OCI-LY1 (cell line): ENCODE results near the gene CXCL12.

Source experiments
- H2AFZ ChIP-seq: fragments of 200-600 bp; sonication (generic), shearing (Covaris generic); 2 replicates; pipeline ENCODE4 v1.6.0; 2014; ENCODE audit warnings: antibody characterized with exemption, mild to moderate bottlenecking, low read length
- H3F3A ChIP-seq: fragments of 200-600 bp; sonication (generic), shearing (Covaris generic); 2 replicates; pipeline ENCODE4 v1.6.0; 2014; ENCODE audit warnings: mild to moderate bottlenecking, antibody characterized with exemption, low read length, moderate library complexity; ENCODE audit not compliant: insufficient read depth
- H3K27ac ChIP-seq: fragments of 200-600 bp; sonication (generic); 2 replicates; pipeline ENCODE4 v1.5.1; 2014; ENCODE audit warnings: low read length, mixed run types, mild to moderate bottlenecking, low read depth; ENCODE audit not compliant: poor library complexity, severe bottlenecking
- H3K27me3 ChIP-seq: fragments of 200-600 bp; sonication (generic); 2 replicates; pipeline ENCODE4 v1.6.0; 2014; ENCODE audit warnings: antibody characterized with exemption, mild to moderate bottlenecking, low read length, moderate library complexity; ENCODE audit not compliant: insufficient read depth
- H3K36me3 ChIP-seq: fragments of 200-600 bp; sonication (generic); 2 replicates; pipeline ENCODE4 v1.6.1; 2014; ENCODE audit warnings: mild to moderate bottlenecking, antibody characterized with exemption, low read length, moderate library complexity, mixed read lengths; ENCODE audit not compliant: insufficient read depth
- H3K4me1 ChIP-seq: fragments of 200-600 bp; sonication (generic); 2 replicates; pipeline ENCODE4 v1.5.1; 2014; ENCODE audit warnings: mild to moderate bottlenecking, low read length, moderate library complexity; ENCODE audit not compliant: insufficient read depth, severe bottlenecking
- H3K4me2 ChIP-seq: fragments of 200-600 bp; sonication (generic), shearing (Covaris generic); 2 replicates; pipeline ENCODE4 v1.6.1; 2014; ENCODE audit warnings: low read length
- H3K4me3 ChIP-seq: fragments of 200-600 bp; sonication (generic); 2 replicates; pipeline ENCODE4 v1.5.1; 2014; ENCODE audit warnings: low read length, low read depth, mild to moderate bottlenecking, mixed read lengths; ENCODE audit not compliant: poor library complexity, severe bottlenecking
- H3K79me2 ChIP-seq: fragments of 200-600 bp; shearing (Covaris generic); 2 replicates; pipeline ENCODE4 v1.6.1; 2016; ENCODE audit warnings: mixed run types, low read length, mixed read lengths; ENCODE audit not compliant: insufficient read depth
- H3K9ac ChIP-seq: fragments of 200-600 bp; sonication (generic), shearing (Covaris generic); 2 replicates; pipeline ENCODE4 v1.6.1; 2014; ENCODE audit warnings: mild to moderate bottlenecking, low read length, mixed read lengths
- H3K9me2 ChIP-seq: fragments of 200-600 bp; sonication (generic), shearing (Covaris generic); 2 replicates; pipeline ENCODE4 v1.6.1; 2014; ENCODE audit warnings: low read depth, mild to moderate bottlenecking, low read length, mixed read lengths
- H3K9me3 ChIP-seq: fragments of 200-600 bp; shearing (Covaris generic); 2 replicates; pipeline ENCODE4 v1.6.1; 2014; ENCODE audit warnings: low read length, mixed read lengths
- H4K20me1 ChIP-seq: fragments of 200-600 bp; sonication (generic), shearing (Covaris generic); 2 replicates; pipeline ENCODE4 v1.6.0; 2016; ENCODE audit warnings: mild to moderate bottlenecking, low read length; ENCODE audit not compliant: insufficient read depth
- EZH2 ChIP-seq: fragments of 200-600 bp; sonication (generic), shearing (Covaris generic); IDR thresholded peaks from 2 replicates; pipeline ENCODE4 v1.8.0; 2017; ENCODE audit warnings: borderline replicate concordance, mixed run types, mild to moderate bottlenecking, antibody characterized with exemption, low read length, moderate library complexity, mixed read lengths
- TF ChIP-seq, protein P1 (sequence below): fragments of 200-600 bp; sonication (generic), shearing (Covaris generic); IDR thresholded peaks from 2 replicates; pipeline ENCODE4 v1.5.1; 2017; ENCODE audit warnings: mild to moderate bottlenecking, antibody characterized with exemption, low read length, moderate library complexity, mixed read lengths

CXCL12 gene

DNA sequence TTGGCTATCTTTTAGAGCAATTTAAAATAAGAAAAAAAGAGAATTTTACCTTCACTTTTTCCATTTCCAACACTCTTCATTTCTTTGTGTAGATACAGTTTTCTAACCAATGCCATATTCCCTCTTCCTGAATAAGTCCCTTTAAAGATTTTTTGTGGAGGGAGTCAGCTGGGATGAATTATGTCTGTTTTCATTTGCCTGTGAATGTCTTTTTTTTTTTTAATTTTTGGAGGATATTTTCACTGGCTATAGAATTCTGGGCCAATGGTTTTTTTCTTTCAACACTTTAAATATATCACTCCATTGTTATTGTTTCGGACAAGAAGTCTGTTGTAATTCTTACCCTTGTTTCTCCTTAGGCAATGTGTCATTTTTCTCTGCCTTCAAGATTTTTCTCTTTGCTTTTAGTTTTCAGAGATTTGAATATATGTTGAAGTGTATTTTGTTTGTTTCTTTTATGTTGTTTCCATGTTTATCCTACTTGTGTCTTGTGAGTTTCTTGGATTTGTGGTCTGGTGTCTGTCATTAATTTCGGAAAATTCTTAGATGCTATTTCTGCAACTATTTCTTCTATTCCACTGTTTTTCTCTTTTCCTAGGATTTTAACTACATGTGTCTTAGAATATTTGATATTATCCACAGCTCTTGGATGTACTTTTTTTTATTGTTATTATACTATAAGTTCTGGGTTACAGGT is 20.0 kb upstream of the CXCL12 start:
- Histone ChIP-seq H2AFZ (no peak overlapping the region), H3K36me3 (no peaks in the 10 kb centered on the region), H3K9me2 (no peaks in the 10 kb centered on the region), H3K9me3 (no peaks in the 10 kb centered on the region), H3F3A (no peaks in the 10 kb centered on the region), H3K27me3 (no peaks in the 10 kb centered on the region), H3K79me2 (no peaks in the 10 kb centered on the region), H3K9ac (no peak overlapping the region), H3K4me2 (no peak overlapping the region), H3K4me3 (no peak overlapping the region), H4K20me1 (no peaks in the 10 kb centered on the region), H3K4me1 (no peaks in the 10 kb centered on the region), H3K27ac (no peak overlapping the region)
- TF ChIP-seq, protein P1, sequence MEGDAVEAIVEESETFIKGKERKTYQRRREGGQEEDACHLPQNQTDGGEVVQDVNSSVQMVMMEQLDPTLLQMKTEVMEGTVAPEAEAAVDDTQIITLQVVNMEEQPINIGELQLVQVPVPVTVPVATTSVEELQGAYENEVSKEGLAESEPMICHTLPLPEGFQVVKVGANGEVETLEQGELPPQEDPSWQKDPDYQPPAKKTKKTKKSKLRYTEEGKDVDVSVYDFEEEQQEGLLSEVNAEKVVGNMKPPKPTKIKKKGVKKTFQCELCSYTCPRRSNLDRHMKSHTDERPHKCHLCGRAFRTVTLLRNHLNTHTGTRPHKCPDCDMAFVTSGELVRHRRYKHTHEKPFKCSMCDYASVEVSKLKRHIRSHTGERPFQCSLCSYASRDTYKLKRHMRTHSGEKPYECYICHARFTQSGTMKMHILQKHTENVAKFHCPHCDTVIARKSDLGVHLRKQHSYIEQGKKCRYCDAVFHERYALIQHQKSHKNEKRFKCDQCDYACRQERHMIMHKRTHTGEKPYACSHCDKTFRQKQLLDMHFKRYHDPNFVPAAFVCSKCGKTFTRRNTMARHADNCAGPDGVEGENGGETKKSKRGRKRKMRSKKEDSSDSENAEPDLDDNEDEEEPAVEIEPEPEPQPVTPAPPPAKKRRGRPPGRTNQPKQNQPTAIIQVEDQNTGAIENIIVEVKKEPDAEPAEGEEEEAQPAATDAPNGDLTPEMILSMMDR: no peak
- no peak for TF ChIP-seq EZH2

DNA sequence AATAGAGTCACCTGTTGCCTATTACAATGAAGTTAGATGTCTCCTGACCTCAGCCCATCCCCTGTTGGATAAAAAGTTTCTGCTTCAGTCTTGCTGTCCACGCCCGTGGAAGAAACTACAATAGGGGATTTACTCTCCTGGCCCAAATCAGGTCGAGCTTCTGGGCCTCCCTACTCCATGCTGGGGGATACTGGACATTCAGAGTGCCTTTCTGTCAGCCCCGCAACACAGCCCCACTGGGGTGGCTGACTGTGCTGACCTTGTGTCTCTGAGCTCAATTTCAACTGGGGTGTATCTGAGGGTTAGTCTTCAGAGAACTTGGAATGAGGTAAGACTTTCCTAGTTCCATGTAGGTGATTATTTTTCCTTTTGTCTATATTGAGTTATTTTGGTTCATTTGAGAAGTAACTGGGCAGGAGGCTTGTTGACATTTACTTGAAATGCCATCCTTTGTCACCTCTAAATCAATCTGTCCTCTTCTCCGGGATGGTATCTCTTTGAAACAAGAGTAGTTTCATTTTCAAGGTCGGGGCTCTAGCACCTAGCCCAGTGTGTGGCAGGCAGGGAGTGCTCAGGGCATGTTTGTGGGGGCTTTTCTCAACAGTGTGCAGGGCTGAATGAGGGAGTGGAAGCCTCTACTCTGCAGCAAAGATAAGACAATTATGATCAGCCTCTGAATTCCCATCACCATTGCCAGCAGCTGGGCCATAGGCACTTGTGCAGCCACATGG is 17.7 kb upstream of the CXCL12 start:
- no peak overlapping the region for H3K27ac ChIP-seq
- no peak overlapping the region for H3K9ac ChIP-seq
- no peaks in the 10 kb centered on the region for H3K9me2 ChIP-seq
- H3K36me3 ChIP-seq: no peaks in the 10 kb centered on the region
- H2AFZ ChIP-seq: no peak overlapping the region
- H4K20me1 ChIP-seq: no peaks in the 10 kb centered on the region
- no peak for TF ChIP-seq EZH2
- TF ChIP-seq, protein P1: no peak
- no peak overlapping the region for H3K4me3 ChIP-seq
- no peaks in the 10 kb centered on the region for H3K79me2 ChIP-seq
- H3K27me3 ChIP-seq: no peaks in the 10 kb centered on the region
- H3F3A ChIP-seq: no peaks in the 10 kb centered on the region
- no peaks in the 10 kb centered on the region for H3K4me1 ChIP-seq
- no peaks in the 10 kb centered on the region for H3K9me3 ChIP-seq
- H3K4me2 ChIP-seq: no peak overlapping the region

DNA sequence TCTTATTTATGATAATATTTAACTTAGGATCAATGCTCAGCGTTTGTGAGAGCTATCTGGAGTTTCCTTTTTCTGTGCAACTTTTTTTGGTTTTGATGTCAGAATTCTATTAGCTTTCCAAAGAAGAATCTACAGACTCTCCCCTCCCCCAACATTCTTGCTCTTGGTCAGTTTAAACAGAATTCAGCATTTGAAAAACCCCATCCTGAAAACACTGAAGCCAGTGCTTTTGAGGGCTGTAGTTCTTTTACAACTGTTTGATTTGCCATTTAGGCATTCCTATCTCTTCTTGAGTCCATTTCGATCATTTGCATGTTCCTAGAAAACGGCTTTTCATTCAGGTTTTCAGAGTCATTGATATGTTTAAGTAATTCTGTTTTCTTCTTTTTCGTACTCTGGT is 15.6 kb upstream of the CXCL12 start:
- no peaks in the 10 kb centered on the region for H4K20me1 ChIP-seq
- no peaks in the 10 kb centered on the region for H3K9me2 ChIP-seq
- no peaks in the 10 kb centered on the region for H3K9me3 ChIP-seq
- H3K4me2 ChIP-seq: no peak overlapping the region
- H3K36me3 ChIP-seq: no peaks in the 10 kb centered on the region
- no peak overlapping the region for H3K4me3 ChIP-seq
- H3K27me3 ChIP-seq: no peaks in the 10 kb centered on the region
- no peak overlapping the region for H2AFZ ChIP-seq
- no peaks in the 10 kb centered on the region for H3K4me1 ChIP-seq
- TF ChIP-seq EZH2: no peak
- TF ChIP-seq, protein P1: no peak
- no peak overlapping the region for H3K9ac ChIP-seq
- no peak overlapping the region for H3K27ac ChIP-seq
- no peaks in the 10 kb centered on the region for H3F3A ChIP-seq
- no peaks in the 10 kb centered on the region for H3K79me2 ChIP-seq
